CD4-positive, alpha-beta T cell treated with Interleukin-15 for 4 hours (primary cell): ENCODE results near the gene CHRM5.

ENCODE experiments used
- DNase-seq: peaks from one replicate; pipeline ENCODE4 v3.0.0-alpha.2; 2020; ENCODE audit warnings: low spot score

CHRM5 gene

GRCh38 chr15:34102175-34102925 lies 134.1 kb downstream of the CHRM5 start:
- no peak for DNase-seq

GRCh38 chr15:34106423-34106822 lies 138.1 kb downstream of the CHRM5 start:
- DNase-seq: no peak

- no peak for DNase-seq
These were observed 139.0 kb downstream of the CHRM5 start for GRCh38 chr15:34107315-34107714.

GRCh38 chr15:34109797-34110663 lies 141.7 kb downstream of the CHRM5 start:
- DNase-seq: no peak

- no peak for DNase-seq
These were observed 143.2 kb downstream of the CHRM5 start for GRCh38 chr15:34111488-34111887.

GRCh38 chr15:34114215-34114614 lies 145.9 kb downstream of the CHRM5 start:
- no peak for DNase-seq

- DNase-seq: no peak
These were observed 146.4 kb downstream of the CHRM5 start for GRCh38 chr15:34114739-34115138.

GRCh38 chr15:34116620-34117019 lies 148.3 kb downstream of the CHRM5 start:
- no peak for DNase-seq
